ENCODE measurements around the gene HYAL3. TPM values are rescaled to one million over a fixed set of nuclear protein-coding genes. Genes with fewer than 3 reads are reported as not detected.

Gene HYAL3
- total and polyA plus RNA-seq, 2 of the 13 experiments (the other 11 are each of a cell fraction or from before 2014, with no cell fraction given), result 5.5 to 10.4 TPM

DNA sequence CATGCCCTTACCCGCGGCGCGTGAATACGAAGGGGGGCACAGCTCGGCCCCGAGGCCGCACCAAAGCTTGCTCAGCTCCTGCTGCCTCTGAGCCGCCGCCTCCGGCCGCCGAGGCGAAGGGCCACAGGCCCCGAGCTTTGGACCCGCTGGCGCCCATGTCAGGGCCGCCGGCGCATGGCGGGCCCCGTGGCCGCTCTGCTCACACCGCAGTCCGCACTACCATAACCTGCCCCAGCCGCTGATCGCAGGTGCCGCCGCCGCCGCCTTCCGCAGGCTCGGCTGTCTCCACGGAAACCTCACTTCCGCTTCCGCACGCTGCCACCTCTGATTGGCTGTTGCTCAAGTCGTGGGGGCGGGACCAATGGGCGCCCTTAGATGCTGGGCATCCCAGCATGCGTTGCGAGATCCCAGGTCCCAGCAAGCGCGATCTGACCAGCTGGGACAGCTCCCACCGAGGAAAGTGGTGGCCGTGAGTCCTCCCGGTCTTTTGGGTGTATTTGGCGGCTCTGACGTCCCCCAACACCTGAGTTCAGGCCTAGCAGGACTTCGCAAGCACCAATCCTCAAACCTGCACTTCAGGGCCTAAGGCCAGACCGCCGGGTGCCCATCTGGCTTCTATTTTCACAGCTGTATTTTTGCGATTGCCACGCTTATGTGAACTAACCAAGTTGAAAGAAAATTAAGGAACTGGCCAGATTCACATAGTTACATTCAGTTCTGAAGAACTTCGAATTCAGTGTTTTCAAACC lies 28.9 kb upstream of the HYAL3 start, which contains the start of gene TUSC2 (continued):
- TF ChIP-seq GZF1 (CRISPR knock-in tag; IDR thresholded peaks at IDR 0.05) (no peak), ZNF792 (CRISPR knock-in tag; IDR thresholded peaks at IDR 0.05) (no peak), CEBPG (CRISPR knock-in tag; IDR thresholded peaks at IDR 0.05) (peak; percentile 51; the same call in 1 of the 2 replicates), ZNF879 (CRISPR knock-in tag; IDR thresholded peaks at IDR 0.05) (no peak), ZNF713 (CRISPR knock-in tag; IDR thresholded peaks at IDR 0.05) (no peak), GABPB1 (CRISPR knock-in tag; IDR thresholded peaks at IDR 0.05) (peak; percentile 99), MED1 (CRISPR knock-in tag; IDR thresholded peaks at IDR 0.05) (peak; percentile 44), ZNF274 (CRISPR knock-in tag; IDR thresholded peaks at IDR 0.05) (peak; percentile 71; the same call in 1 of the 2 replicates), ESRRA (CRISPR knock-in tag; IDR thresholded peaks at IDR 0.05; ENCODE audit: low read depth) (no peak; the same call in 1 of the 2 replicates), ZBTB1 (CRISPR knock-in tag; IDR thresholded peaks at IDR 0.05; ENCODE audit: borderline replicate concordance) (no peak)
- TF ChIP-seq, protein P1, sequence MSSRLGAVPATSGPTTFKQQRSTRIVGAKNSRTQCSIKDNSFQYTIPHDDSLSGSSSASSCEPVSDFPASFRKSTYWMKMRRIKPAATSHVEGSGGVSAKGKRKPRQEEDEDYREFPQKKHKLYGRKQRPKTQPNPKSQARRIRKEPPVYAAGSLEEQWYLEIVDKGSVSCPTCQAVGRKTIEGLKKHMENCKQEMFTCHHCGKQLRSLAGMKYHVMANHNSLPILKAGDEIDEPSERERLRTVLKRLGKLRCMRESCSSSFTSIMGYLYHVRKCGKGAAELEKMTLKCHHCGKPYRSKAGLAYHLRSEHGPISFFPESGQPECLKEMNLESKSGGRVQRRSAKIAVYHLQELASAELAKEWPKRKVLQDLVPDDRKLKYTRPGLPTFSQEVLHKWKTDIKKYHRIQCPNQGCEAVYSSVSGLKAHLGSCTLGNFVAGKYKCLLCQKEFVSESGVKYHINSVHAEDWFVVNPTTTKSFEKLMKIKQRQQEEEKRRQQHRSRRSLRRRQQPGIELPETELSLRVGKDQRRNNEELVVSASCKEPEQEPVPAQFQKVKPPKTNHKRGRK (CRISPR knock-in tag; IDR thresholded peaks at IDR 0.05), result no peak
- TF ChIP-seq, protein P2, sequence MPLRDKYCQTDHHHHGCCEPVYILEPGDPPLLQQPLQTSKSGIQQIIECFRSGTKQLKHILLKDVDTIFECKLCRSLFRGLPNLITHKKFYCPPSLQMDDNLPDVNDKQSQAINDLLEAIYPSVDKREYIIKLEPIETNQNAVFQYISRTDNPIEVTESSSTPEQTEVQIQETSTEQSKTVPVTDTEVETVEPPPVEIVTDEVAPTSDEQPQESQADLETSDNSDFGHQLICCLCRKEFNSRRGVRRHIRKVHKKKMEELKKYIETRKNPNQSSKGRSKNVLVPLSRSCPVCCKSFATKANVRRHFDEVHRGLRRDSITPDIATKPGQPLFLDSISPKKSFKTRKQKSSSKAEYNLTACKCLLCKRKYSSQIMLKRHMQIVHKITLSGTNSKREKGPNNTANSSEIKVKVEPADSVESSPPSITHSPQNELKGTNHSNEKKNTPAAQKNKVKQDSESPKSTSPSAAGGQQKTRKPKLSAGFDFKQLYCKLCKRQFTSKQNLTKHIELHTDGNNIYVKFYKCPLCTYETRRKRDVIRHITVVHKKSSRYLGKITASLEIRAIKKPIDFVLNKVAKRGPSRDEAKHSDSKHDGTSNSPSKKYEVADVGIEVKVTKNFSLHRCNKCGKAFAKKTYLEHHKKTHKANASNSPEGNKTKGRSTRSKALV (CRISPR knock-in tag; IDR thresholded peaks at IDR 0.05), result no peak; the same call in 1 of the 2 replicates
- TF ChIP-seq, protein P3, sequence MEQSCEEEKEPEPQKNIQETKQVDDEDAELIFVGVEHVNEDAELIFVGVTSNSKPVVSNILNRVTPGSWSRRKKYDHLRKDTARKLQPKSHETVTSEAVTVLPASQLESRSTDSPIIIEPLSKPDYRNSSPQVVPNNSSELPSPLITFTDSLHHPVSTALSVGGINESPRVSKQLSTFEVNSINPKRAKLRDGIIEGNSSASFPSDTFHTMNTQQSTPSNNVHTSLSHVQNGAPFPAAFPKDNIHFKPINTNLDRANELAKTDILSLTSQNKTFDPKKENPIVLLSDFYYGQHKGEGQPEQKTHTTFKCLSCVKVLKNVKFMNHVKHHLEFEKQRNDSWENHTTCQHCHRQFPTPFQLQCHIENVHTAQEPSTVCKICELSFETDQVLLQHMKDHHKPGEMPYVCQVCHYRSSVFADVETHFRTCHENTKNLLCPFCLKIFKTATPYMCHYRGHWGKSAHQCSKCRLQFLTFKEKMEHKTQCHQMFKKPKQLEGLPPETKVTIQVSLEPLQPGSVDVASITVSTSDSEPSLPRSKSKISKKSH (CRISPR knock-in tag; IDR thresholded peaks at IDR 0.05; ENCODE audit: borderline replicate concordance), result peak; percentile 71; the same call in 1 of the 2 replicates
- TF ChIP-seq, protein P4, sequence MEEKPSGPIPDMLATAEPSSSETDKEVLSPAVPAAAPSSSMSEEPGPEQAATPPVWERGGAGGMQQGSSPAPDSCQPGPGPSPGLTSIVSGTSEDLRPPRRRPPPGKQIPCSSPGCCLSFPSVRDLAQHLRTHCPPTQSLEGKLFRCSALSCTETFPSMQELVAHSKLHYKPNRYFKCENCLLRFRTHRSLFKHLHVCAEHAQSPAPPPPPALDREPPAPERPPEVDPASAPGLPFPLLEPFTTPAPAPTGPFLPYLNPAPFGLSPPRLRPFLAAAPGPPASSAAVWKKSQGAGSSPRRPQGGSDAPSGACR (CRISPR knock-in tag; IDR thresholded peaks at IDR 0.05), result peak; percentile 30; the same call in 1 of the 2 replicates
- TF ChIP-seq, protein P5, sequence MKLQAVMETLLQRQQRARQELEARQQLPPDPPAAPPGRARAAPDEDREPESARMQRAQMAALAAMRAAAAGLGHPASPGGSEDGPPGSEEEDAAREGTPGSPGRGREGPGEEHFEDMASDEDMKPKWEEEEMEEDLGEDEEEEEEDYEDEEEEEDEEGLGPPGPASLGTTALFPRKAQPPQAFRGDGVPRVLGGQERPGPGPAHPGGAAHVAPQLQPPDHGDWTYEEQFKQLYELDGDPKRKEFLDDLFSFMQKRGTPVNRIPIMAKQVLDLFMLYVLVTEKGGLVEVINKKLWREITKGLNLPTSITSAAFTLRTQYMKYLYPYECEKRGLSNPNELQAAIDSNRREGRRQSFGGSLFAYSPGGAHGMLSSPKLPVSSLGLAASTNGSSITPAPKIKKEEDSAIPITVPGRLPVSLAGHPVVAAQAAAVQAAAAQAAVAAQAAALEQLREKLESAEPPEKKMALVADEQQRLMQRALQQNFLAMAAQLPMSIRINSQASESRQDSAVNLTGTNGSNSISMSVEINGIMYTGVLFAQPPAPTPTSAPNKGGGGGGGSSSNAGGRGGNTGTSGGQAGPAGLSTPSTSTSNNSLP (IDR thresholded peaks at IDR 0.05; ENCODE audit: low read depth, low read length), result no peak
- TF ChIP-seq, protein P6, sequence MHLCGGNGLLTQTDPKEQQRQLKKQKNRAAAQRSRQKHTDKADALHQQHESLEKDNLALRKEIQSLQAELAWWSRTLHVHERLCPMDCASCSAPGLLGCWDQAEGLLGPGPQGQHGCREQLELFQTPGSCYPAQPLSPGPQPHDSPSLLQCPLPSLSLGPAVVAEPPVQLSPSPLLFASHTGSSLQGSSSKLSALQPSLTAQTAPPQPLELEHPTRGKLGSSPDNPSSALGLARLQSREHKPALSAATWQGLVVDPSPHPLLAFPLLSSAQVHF (CRISPR knock-in tag; IDR thresholded peaks at IDR 0.05), result no peak
- TF ChIP-seq, protein P7, sequence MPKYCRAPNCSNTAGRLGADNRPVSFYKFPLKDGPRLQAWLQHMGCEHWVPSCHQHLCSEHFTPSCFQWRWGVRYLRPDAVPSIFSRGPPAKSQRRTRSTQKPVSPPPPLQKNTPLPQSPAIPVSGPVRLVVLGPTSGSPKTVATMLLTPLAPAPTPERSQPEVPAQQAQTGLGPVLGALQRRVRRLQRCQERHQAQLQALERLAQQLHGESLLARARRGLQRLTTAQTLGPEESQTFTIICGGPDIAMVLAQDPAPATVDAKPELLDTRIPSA (CRISPR knock-in tag; IDR thresholded peaks at IDR 0.05; ENCODE audit: borderline replicate concordance), result no peak
- TF ChIP-seq, protein P8, sequence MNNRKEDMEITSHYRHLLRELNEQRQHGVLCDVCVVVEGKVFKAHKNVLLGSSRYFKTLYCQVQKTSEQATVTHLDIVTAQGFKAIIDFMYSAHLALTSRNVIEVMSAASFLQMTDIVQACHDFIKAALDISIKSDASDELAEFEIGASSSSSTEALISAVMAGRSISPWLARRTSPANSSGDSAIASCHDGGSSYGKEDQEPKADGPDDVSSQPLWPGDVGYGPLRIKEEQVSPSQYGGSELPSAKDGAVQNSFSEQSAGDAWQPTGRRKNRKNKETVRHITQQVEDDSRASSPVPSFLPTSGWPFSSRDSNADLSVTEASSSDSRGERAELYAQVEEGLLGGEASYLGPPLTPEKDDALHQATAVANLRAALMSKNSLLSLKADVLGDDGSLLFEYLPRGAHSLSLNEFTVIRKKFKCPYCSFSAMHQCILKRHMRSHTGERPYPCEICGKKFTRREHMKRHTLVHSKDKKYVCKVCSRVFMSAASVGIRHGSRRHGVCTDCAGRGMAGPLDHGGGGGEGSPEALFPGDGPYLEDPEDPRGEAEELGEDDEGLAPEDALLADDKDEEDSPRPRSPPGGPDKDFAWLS (CRISPR knock-in tag; IDR thresholded peaks at IDR 0.05; ENCODE audit: borderline replicate concordance), result no peak
